K562 (cell line): Measurements from ENCODE around the gene GAPVD1. TPM values are rescaled to one million over a fixed set of nuclear protein-coding genes. Genes with fewer than 3 reads are reported as not detected.

Source experiments
- BACH1 ChIP-seq: fragments of 200-800 bp; sonication (Bioruptor generic); IDR thresholded peaks from 2 replicates; pipeline ENCODE4 v1.6.1; 2016; ENCODE audit warnings: missing genetic modification characterization, missing compliant biosample characterization
- CTCF ChIP-seq, 3 experiments: IDR thresholded peaks in 2 of 3; conservative IDR thresholded peaks in 1 of 3; 2 replicates each; pipeline ENCODE4 v1.5.1; 2011 to 2012; ENCODE audit warnings: low read length in 3 of 3, mild to moderate bottlenecking in 3 of 3, control low read depth in 2 of 3, improper control_type of control experiment in 1 of 3, inconsistent platforms in 1 of 3, low read depth in 1 of 3, mixed read lengths in 1 of 3, moderate library complexity in 1 of 3; ENCODE audit not compliant: insufficient read depth in 2 of 3
- EP400 ChIP-seq: fragments of 450-650 bp; IDR thresholded peaks from 2 replicates; pipeline ENCODE4 v1.6.1; 2017; ENCODE audit warnings: antibody characterized with exemption, mild to moderate bottlenecking, moderate library complexity
- ETV1 ChIP-seq: fragments of 450-650 bp; conservative IDR thresholded peaks from 2 replicates; pipeline ENCODE4 v1.6.1; 2016; ENCODE audit warnings: missing genetic modification characterization, control low read depth, low read depth, missing compliant biosample characterization
- ETV6 ChIP-seq, 3 experiments: fragments of 150-350 bp in 1 of 3; sonication (generic) in 1 of 3; formaldehyde crosslinking in 1 of 3; IDR thresholded peaks; 2 replicates each; pipeline versions ENCODE4 v1.6.1 to v1.8.0; 2014 to 2022; ENCODE audit warnings: borderline replicate concordance in 2 of 3, low read depth in 2 of 3, antibody characterized with exemption in 1 of 3, low read length in 1 of 3, mild to moderate bottlenecking in 1 of 3, missing genetic modification reagents in 1 of 3
- FOSL1 ChIP-seq: fragments of 200-800 bp; sonication (Bioruptor generic); conservative IDR thresholded peaks from 2 replicates; pipeline ENCODE4 v1.6.1; 2016; ENCODE audit warnings: missing genetic modification characterization, missing compliant biosample characterization
- HMG20B ChIP-seq: fragments of 250-450 bp; sonication (Bioruptor Pico); IDR thresholded peaks from 2 replicates; pipeline ENCODE4 v1.5.0; 2021; ENCODE audit warnings: mild to moderate bottlenecking
- LEF1 ChIP-seq: fragments of 450-650 bp; IDR thresholded peaks from 2 replicates; pipeline ENCODE4 v1.6.1; 2016; ENCODE audit warnings: mild to moderate bottlenecking
- MED1 ChIP-seq: sonication (generic); formaldehyde crosslinking; IDR thresholded peaks from 2 replicates; pipeline ENCODE4 v1.8.1; 2023; ENCODE audit warnings: missing genetic modification reagents, borderline replicate concordance
- NFRKB ChIP-seq: fragments of 450-650 bp; IDR thresholded peaks from 2 replicates; pipeline ENCODE4 v1.6.1; 2016; ENCODE audit warnings: low read depth
- PRPF4 ChIP-seq: fragments of 200-400 bp; formaldehyde crosslinking; IDR thresholded peaks from one replicate; pipeline ENCODE4 v1.6.1; 2017; ENCODE audit warnings: low read length, low read depth, mild to moderate bottlenecking; ENCODE audit not compliant: insufficient read depth, poor library complexity, severe bottlenecking
- RAD21 ChIP-seq, 2 experiments: fragments of 250-450 bp in 1 of 2; fragments of 450-650 bp in 1 of 2; sonication (Bioruptor Pico) in 1 of 2; formaldehyde crosslinking in 1 of 2; IDR thresholded peaks in 1 of 2; conservative IDR thresholded peaks in 1 of 2; 2 replicates each; pipeline versions ENCODE4 v1.4.0 to v1.8.0; 2020 to 2022; ENCODE audit warnings: mild to moderate bottlenecking in 2 of 2, moderate library complexity in 1 of 2
- RBM22 ChIP-seq: fragments of 200-400 bp; formaldehyde crosslinking; IDR thresholded peaks from 2 replicates; pipeline ENCODE4 v1.6.1; 2018; ENCODE audit warnings: low read length, low read depth; ENCODE audit not compliant: poor library complexity, severe bottlenecking
- SAFB2 ChIP-seq: fragments of 200-400 bp; formaldehyde crosslinking; IDR thresholded peaks from 2 replicates; pipeline ENCODE4 v1.6.1; 2018; ENCODE audit warnings: borderline replicate concordance, low read length, low read depth, moderate library complexity; ENCODE audit not compliant: severe bottlenecking
- SMARCA5 ChIP-seq: fragments of 450-650 bp; IDR thresholded peaks from 2 replicates; pipeline ENCODE4 v1.6.1; 2016
- SRSF9 ChIP-seq: fragments of 200-400 bp; formaldehyde crosslinking; IDR thresholded peaks from 2 replicates; pipeline ENCODE4 v1.6.1; 2017; ENCODE audit warnings: low read depth, low read length, borderline replicate concordance
- STAG1 ChIP-seq: sonication (generic); formaldehyde crosslinking; IDR thresholded peaks from 2 replicates; pipeline ENCODE4 v1.5.0; 2020; ENCODE audit warnings: missing genetic modification reagents, borderline replicate concordance
- STAT5A ChIP-seq: IDR thresholded peaks from 2 replicates; pipeline ENCODE4 v1.6.1; 2012; ENCODE audit warnings: low read length, inconsistent platforms, borderline replicate concordance
- ZNF311 ChIP-seq: fragments of 250-450 bp; sonication (Bioruptor Pico); IDR thresholded peaks from 2 replicates; pipeline ENCODE4 v1.4.0; 2020; ENCODE audit warnings: mild to moderate bottlenecking, moderate library complexity
- ZNF431 ChIP-seq: sonication (generic); formaldehyde crosslinking; IDR thresholded peaks from 2 replicates; pipeline ENCODE4 v1.8.0; 2022; ENCODE audit warnings: mild to moderate bottlenecking, missing genetic modification reagents
- ZNF584 ChIP-seq: fragments of 200-800 bp; sonication (Bioruptor generic); IDR thresholded peaks from 2 replicates; pipeline ENCODE4 v1.6.1; 2016; ENCODE audit warnings: low read depth, mild to moderate bottlenecking, missing genetic modification characterization, missing compliant biosample characterization
- ZNF75A ChIP-seq: fragments of 450-650 bp; formaldehyde crosslinking; IDR thresholded peaks from 2 replicates; pipeline ENCODE4 v1.4.0; 2020; ENCODE audit warnings: mild to moderate bottlenecking
- polyA plus RNA-seq, 8 experiments: library from polyadenylated mRNA; depleted of rRNA in 4 of 8; stranded (reverse) in 5 of 8; unstranded in 3 of 8; fragments of >200 nt; fragmentation: Nextera tagmentation in 2 of 8; fragmentation: Illumina TruSeq in 1 of 8; extraction: Ambion mirVana in 2 of 8; extraction: Trizol in 1 of 8; gene quantifications; 2 replicates each; pipeline versions ENCODE4 v1.2.1 to v1.2.3, GENCODE V29; 2011 to 2014; ENCODE audit warnings: inconsistent platforms in 1 of 8, missing spikeins in 1 of 8
- total RNA-seq, 7 experiments: library from RNA; depleted of rRNA in 6 of 7; stranded (reverse); fragments of >200 nt in 6 of 7; fragmentation: Illumina TruSeq in 2 of 7; extraction: Trizol in 2 of 7; gene quantifications; 2 replicates each; pipeline versions ENCODE4 v1.2.1 to v1.2.3, GENCODE V29; 2011 to 2021; ENCODE audit warnings: low replicate concordance in 1 of 7
- TF ChIP-seq, protein P1 (sequence below): fragments of 250-450 bp; sonication (Bioruptor Pico); IDR thresholded peaks from 2 replicates; pipeline ENCODE4 v1.5.1; 2021; ENCODE audit warnings: mild to moderate bottlenecking

Gene GAPVD1
- total and polyA plus RNA-seq, 9 of the 15 experiments (the other 6 are each of a cell fraction or from before 2014, with no cell fraction given): 9.5 to 66.1 (median 45.5) TPM

- TF ChIP-seq CTCF (IDR thresholded peaks at IDR 0.05 in 2 of 3, conservative IDR thresholded peaks at IDR 0.05 in 1 of 3; ENCODE audit: insufficient read depth in 2 of 3, low read depth in 1 of 3, low read length in 3 of 3) (peak; percentile 43 to 59 (median 56)), STAT5A (no peak), ZNF311 (CRISPR knock-in tag) (no peak), LEF1 (0 out of 2 replicates have a peak, but pooled peaks have one; percentile 14), SMARCA5 (no peak), ZNF584 (0 out of 2 replicates have a peak, but pooled peaks have one; percentile 49), STAG1 (CRISPR knock-in tag) (no peak), BACH1 (tag) (no peak), NFRKB (no peak), RBM22 (no peak), FOSL1 (tag) (no peak), RAD21 (CRISPR knock-in tag; conservative IDR thresholded peaks at IDR 0.05 in 1 of 2, IDR thresholded peaks at IDR 0.05 in 1 of 2) (peak in 1 of 2 experiments; percentile 51; a peak in 3 of 4 replicates), SAFB2 (no peak), HMG20B (CRISPR knock-in tag) (no peak), ETV1 (tag) (0 out of 2 replicates have a peak, but pooled peaks have one; percentile 22), ZNF431 (CRISPR knock-in tag) (no peak), EP400 (peak; percentile 44), PRPF4 (no peak), ZNF75A (CRISPR knock-in tag) (no peak), SRSF9 (no peak), ETV6 (IDR thresholded peaks at IDR 0.05; ENCODE audit: borderline replicate concordance in 1 of 2, low read depth in 2 of 2, low read length in 1 of 2) (peak; percentile 57 to 83; a peak in 3 of 4 replicates), ETV6 (CRISPR knock-in tag; IDR thresholded peaks at IDR 0.05; ENCODE audit: borderline replicate concordance) (no peak), MED1 (CRISPR knock-in tag) (no peak)
- TF ChIP-seq, protein P1, sequence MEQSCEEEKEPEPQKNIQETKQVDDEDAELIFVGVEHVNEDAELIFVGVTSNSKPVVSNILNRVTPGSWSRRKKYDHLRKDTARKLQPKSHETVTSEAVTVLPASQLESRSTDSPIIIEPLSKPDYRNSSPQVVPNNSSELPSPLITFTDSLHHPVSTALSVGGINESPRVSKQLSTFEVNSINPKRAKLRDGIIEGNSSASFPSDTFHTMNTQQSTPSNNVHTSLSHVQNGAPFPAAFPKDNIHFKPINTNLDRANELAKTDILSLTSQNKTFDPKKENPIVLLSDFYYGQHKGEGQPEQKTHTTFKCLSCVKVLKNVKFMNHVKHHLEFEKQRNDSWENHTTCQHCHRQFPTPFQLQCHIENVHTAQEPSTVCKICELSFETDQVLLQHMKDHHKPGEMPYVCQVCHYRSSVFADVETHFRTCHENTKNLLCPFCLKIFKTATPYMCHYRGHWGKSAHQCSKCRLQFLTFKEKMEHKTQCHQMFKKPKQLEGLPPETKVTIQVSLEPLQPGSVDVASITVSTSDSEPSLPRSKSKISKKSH (CRISPR knock-in tag): no peak
Observed at GRCh38 chr9:125361837-125362531, 100.4 kb downstream of the GAPVD1 start (continued).
